ENCODE measurements around the gene C22orf15.

DNA sequence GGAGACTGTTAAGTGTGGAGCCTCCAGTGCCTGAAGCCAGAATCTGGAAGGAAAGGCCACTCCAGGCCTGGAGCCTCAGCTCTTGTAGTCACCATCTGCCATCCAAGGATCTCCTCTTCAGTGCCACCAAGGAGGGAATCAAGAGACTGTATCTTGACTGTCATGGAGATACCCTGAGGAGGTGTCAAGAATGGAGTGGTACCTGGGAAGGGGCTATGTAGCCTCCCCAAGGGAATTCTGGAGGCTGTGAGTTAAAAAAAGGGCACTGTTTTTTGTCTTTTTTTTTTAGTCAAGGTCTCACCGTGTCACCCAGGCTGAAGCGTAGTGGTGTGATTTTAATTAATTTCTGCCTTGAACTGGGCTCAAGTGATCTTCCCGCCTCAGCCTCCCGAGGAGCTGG lies 3.2 kb upstream of the C22orf15 start:
- TF ChIP-seq NFIX (CRISPR knock-in tag; IDR thresholded peaks at IDR 0.05; ENCODE audit: low read depth) (no peak), EP300 (IDR thresholded peaks at IDR 0.05; ENCODE audit: low read length) (no peak), GTF2E2 (tag; IDR thresholded peaks at IDR 0.05) (no peak), ZKSCAN1 (IDR thresholded peaks at IDR 0.05; ENCODE audit: low read depth, low read length) (no peak), OTX1 (CRISPR knock-in tag; IDR thresholded peaks at IDR 0.05) (no peak), NR2F6 (CRISPR knock-in tag; IDR thresholded peaks at IDR 0.05) (no peak), ZBTB7A (IDR thresholded peaks at IDR 0.05; ENCODE audit: borderline replicate concordance, control insufficient read depth, low read depth, low read length) (no peak), CBX2 (IDR thresholded peaks at IDR 0.05; ENCODE audit: insufficient read depth, low read length, poor library complexity, severe bottlenecking) (no peak), MEF2D (tag; conservative IDR thresholded peaks at IDR 0.05; ENCODE audit: low read depth) (no peak), KDM1A (IDR thresholded peaks at IDR 0.05) (no peak), ESRRA (IDR thresholded peaks at IDR 0.05; ENCODE audit: borderline replicate concordance, low read depth) (no peak), NFIC (IDR thresholded peaks at IDR 0.05) (no peak)
- TF ChIP-seq, protein P1, sequence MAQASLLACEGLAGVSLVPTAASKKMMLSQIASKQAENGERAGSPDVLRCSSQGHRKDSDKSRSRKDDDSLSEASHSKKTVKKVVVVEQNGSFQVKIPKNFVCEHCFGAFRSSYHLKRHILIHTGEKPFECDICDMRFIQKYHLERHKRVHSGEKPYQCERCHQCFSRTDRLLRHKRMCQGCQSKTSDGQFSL (CRISPR knock-in tag; IDR thresholded peaks at IDR 0.05), result no peak
- TF ChIP-seq, protein P1 (tag; IDR thresholded peaks at IDR 0.05), result no peak
- TF ChIP-seq, protein P2, sequence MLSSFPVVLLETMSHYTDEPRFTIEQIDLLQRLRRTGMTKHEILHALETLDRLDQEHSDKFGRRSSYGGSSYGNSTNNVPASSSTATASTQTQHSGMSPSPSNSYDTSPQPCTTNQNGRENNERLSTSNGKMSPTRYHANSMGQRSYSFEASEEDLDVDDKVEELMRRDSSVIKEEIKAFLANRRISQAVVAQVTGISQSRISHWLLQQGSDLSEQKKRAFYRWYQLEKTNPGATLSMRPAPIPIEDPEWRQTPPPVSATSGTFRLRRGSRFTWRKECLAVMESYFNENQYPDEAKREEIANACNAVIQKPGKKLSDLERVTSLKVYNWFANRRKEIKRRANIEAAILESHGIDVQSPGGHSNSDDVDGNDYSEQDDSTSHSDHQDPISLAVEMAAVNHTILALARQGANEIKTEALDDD (IDR thresholded peaks at IDR 0.05), result no peak
